Measurements from ENCODE around the gene ACSS1.
A peak's percentile ranks its signal among the peaks of the same experiment; 100 is the strongest.

Gene ACSS1

DNA sequence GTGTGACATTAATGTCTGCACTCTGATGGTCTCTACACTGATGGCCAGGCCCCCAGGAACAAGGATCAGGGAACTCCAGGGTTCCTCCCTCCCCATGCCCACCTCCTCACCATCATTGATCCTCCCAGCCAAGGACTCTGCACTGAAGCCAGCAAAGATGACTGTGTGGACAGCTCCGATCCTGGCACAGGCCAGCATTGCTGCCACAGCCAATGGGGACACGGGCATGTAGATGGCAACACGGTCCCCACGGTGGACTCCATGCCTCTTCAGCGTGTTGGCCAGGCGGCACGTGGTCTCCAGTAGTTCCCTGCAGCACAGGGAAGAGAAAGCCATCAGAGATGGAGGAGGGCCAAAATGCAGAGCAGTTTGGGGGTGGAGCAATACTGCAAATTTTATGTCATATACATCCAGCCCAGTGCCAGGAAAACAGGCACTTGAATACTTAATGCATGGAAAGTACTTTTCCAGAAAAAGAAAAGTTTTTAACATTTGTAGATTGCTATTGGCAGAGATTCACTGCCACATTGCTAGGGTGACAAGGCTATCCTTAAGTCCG lies 27.2 kb downstream of the ACSS1 start:
- DNase-seq (ENCODE audit: low spot score), result no peak

DNA sequence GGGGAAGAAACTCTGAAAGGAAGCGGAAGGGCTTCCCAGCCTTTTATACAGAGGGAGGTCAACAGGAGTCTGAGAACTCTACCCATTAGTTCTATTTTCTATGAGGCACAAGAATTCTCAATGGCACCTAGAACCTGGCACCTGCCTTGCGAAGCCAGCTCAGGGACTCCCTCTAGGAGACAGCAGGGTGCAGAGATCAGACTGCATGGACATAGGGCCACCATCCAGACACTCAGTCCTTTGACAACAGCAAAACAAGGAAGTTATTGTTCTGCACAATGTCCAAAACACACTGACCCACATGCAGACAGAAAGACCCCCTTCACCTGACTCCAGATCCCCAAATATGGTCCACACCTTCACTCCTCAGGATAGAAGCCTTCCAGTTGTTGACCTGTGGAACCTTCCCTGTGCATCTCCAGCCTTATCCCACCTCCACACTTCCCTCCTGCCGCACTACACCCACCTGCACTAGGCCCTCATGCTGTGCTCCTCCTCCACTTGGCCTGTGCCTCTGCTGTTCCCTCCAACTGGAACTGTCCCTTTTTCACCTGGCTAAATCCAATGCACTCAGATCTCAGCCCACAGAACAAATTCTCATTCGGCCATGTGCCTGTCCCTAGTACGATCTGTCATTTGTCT lies 27.8 kb downstream of the ACSS1 start:
- DNase-seq (ENCODE audit: low spot score), result no peak

DNA sequence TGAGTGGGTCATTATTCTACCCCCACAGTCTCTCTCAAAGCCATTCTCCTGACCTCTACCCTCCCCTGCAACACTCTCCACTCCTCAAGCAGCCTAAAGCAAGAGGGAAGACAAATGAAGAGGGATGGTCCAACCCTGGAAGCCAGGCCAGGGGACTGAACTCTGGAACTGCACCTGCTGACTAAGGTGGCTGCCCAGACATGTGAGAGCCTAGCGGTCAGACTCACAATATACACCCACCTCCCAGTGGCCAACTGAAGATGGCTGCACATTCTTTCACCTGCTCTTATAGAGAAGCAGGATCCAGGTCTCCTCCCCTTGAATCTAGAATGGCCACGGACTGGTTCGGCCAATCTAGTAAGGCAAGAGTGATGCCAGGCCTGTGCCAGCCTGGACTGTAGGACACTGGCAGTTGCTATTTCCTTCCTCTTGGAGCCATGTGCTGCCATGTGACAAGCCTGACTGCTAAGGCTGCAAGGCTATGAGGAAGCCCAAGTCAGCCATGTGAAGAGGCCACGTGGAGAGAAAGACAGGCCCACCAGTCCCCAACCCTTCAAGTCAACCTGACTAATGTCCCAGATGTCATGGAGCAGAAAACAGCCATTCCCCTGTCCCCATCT lies 31.8 kb downstream of the ACSS1 start:
- DNase-seq (ENCODE audit: low spot score), result no peak

DNA sequence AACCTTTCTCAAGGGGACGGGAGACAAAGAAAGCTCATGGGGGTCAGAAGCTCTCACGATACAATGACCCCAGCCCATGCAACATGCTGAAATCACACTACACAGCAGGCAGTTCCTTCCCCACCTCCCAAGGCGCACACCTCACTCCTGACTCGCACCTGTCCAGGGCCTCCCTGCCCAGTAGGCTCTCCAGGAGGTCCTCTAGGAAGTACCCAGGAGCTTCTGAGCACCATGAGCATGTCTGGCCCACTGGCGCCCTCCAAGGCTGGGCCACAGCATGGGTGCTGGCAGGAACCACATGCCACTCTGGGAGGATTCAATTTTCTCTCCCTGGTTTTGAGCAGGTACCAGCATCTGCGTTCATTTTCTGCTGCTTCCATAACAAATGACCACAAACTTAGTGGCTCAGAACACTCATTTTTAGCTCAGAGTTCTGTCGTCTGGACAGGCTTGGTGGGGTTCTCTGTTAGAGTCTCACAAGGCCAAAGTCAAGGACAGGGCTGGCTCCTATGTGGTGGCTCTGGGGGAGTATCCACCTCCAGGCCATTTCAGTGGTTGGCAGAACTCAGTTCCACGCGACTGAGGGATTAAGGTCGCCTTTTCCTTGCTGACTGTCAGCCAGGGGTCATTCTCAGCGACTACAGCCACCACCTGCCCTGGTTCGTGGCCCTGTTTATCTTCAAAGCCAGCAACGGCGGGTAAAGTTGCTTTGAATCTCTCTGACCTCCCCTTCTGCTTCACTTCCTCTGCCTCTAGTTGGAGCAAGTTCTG lies 32.7 kb downstream of the ACSS1 start:
- no peak for DNase-seq (ENCODE audit: low spot score)

DNA sequence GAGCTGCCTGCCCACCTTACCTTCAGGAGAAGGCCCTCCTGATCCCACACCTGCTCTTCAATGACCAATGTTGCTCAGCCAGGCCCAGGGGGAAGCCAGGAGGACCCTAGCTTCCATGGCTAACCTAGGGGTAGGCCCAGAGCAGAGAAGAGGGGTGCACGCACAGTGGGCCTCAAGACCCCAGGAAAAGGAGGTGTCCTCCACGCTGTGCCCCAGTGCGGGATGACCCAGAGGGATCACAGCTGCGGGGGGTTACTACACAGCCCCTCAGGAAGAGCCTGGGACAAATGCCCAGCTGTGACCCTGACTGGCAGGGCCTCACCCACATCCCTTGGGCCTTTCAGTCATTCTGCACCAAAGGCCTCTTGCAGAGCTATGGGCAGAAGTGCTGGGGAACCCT lies 33.8 kb downstream of the ACSS1 start:
- no peak for DNase-seq (ENCODE audit: low spot score)

DNA sequence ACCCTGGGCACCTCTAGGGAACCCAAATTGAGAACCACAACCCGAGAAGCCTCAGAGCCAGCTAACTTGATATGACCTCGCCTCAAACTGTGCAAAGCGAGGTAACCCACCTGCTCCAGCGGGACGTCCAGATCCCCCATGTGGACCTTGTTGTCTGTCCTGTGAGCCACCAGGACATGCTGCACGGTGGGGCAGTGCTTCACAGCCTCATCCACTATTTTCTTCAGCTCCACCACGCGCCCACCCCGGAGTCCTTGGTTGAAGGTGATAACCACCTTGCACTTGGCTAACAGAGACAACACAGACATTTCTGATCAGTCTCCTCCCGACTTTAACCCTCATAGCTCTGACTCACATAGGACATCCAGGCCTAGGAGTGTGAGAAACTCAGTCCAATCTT lies 34.6 kb downstream of the ACSS1 start:
- peak; percentile 62 for DNase-seq (ENCODE audit: low spot score)

DNA sequence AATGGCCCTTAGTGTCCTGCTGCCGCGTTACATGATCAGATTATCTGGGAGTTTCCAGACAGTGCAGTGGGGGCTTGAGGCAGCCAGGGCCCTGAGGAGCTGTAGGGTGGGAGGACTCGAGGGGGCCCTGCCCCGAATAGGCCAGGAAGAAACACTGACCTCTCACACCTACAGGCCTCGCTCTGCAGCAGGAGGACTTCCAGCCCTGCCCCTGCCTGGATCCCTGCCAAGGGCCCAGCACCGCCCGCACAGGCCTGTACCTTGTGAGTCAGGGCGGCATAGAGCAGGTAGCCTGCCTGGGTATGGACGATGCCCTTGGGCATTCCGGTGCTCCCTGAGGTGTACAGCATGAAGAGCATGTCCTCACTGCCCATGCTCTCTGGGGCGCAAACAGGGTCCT lies 35.3 kb downstream of the ACSS1 start:
- DNase-seq (ENCODE audit: low spot score), result peak; percentile 65

DNA sequence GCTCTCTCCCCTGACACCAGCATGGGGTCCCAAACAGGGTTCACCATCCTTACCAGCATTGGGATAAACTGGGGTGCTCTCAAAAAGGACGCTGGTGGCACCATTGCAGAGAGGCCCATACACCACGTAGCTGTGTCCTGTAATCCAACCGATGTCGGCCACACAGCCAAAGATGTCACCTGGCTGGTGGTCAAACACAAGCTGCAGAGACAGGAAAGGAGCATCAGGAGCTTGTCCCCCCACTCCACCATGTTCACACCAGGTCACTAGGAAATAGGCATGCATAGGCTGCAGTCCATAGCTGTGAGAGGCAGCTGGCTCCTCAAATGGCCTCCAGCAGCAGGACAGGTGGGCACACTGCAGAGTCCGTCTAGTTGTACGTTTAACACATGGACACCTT lies 36.6 kb downstream of the ACSS1 start:
- no peak for DNase-seq (ENCODE audit: low spot score)

DNA sequence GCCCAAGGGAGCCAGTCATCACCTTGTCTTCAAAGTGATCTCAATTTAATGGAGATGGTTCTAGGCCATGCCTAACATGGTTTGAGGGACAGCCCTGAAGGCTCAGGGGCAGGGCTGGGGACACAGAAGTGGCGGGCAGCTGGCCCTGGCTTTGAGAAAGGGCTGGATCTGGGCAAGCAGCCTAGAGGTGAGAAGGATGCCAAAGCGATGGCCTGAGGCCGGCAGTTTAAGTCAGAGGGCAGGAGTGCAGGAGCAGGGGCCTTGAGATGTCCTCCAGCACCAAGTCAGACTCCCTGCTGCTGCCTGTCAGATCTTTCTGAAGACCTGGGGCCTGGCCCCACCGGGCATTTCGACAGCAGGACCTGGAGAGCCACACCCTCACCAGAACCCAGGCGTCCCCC lies 37.0 kb downstream of the ACSS1 start:
- no peak for DNase-seq (ENCODE audit: low spot score)

DNA sequence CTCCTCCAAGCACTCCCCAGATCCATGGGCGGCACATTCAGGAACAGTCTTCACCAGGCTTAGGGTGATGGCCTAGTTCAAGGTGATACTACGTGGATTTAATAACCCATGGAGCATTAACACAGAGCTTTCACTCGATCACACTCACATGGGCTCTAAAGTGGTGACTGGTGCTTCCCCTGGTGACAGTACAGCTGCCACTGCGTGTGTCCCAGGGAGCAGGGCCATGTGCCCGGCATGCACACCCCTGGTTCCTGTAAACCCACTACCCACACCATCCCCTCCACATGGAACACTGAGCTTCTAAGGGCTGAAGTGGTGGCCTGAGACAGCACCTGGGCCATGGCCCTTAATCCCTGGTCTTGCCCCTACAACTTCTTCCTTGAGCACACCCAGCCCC lies 37.6 kb downstream of the ACSS1 start:
- DNase-seq (ENCODE audit: low spot score), result no peak

DNA sequence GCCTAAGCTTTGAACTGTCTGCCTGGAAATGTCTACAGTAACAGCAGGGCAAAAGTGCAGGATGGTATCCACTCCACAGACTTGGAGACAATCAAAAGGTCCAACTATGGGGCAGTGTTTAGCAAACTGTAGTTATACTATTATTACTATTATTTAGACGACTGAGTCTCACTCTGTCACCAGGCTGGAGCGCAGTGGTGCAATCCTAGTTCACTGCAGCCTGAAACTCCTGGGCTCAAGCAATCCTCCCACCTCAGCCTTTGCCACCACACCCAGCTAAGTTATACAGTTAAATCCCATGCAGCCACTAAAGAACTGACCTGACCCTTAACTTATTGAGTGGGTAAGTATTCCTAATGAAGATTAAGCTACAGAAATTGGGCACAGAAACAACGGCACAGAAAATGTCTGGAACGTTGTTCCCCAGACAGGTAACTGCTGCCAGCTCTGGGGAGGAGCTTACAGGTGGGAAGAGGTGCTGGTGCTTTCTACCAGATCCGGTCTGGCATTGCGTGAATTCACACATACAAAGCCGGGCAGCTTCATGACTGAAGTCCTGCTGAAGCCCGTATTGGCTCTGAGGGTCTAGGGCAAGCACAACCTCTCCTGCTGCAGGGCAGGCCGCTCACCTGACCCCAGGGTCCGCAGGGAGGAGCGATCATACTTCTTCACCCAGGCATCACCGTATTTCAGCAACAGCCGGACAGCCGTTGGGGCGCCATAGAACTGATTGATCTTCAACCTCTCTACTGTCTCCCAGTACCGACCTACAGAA lies 38.4 kb downstream of the ACSS1 start:
- DNase-seq (ENCODE audit: low spot score), result no peak

DNA sequence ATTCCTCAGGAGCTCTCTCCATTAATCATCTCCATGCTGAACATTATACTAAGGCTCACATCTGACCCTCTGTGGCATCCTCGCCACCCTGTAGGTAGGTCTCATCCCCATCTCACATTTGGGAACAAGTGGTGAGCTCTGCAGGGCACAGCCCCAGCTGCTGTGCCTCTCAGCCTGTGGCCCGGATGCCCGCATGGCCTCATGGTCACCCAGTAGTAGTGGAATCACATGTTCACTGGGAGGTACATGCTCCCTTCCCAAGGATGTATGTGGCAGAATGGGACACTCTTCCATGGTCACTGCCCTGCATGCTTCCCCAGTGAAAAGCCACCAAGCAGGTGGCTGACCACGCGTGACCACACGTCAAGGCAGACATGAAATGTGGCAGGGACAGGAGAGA lies 39.1 kb downstream of the ACSS1 start:
- no peak for DNase-seq (ENCODE audit: low spot score)

DNA sequence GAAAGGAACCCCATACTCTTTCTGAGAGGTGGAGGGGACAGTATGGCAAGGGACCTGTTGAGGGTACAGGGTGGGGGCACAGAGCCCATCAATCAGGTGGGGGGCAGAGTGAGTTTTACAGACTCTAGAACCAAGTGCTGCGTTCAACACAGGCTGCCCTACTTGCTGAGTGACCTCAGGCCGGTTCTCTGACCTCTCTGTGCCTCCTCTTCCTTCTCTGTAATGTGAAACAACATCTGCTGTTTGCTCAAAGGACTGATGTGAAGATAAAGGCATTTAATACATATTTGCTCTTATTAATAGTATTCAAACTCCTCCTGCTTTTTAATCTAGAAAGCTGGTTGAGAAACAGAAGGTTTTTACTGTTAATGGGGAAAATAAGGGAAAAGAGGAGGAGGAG lies 39.5 kb downstream of the ACSS1 start:
- no peak for DNase-seq (ENCODE audit: low spot score)

DNA sequence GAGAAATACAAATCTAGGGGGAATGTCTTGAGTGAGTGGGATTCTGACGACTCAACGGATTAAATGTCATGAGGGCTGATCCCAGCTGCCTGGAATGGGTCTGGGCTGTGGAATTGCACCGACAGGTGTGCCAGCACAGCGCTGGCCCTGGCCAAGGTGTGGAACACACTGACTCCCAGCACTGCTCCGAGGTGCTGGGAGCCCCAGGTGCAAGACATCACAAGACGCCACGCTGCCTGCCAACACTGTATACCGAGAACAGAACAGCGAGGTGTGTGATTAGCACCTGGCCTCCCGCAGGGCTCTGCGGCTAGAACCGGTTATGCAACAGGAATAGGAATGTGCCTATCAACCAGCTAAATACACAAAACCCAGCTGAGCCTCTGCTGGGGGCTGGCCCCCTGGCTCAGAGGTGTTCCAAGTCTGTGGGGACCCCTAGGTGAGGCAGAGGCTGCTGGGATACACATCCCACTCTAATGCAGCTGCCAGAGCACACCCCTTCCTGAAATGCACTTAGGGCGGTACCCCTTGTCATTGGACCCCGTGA lies 40.6 kb downstream of the ACSS1 start:
- no peak for DNase-seq (ENCODE audit: low spot score)

DNA sequence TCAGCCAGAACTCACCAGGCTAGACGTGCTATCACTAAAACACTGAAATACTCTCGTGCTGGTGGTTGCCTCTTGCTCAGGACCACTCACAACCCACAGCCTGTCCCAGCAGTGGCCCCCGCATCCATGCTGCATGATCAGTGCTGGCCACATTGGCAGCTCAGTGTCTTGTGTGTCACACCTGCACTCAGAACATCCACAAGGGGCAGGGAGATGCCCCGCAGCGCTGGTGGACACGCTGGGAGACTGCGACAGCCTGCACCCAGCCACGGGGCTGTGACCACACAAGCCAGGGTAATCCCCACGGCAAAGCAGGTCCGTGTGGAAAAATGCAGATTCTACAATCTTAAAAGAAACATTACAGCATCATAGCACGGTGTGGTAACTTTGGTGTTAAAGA lies 41.5 kb downstream of the ACSS1 start:
- no peak for DNase-seq (ENCODE audit: low spot score)

DNA sequence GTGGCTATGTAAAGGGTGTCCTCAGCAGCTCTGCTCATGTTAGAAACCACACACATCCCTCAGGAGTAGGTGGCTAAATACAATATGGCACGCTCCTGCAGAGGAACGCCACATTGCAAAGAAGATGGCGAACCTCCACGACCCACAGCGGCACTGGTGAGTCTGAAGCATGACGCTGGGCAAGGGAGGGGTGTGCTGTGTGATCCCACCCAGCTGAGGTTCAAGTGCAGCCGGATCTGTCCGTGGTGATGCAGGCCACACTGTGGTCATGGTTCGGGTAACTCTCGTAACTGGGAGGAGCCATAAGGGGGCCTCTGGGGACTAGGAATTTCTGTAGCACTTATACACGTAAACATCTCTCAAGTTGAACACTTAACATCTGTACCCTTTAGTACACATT lies 42.0 kb downstream of the ACSS1 start:
- DNase-seq (ENCODE audit: low spot score), result no peak

DNA sequence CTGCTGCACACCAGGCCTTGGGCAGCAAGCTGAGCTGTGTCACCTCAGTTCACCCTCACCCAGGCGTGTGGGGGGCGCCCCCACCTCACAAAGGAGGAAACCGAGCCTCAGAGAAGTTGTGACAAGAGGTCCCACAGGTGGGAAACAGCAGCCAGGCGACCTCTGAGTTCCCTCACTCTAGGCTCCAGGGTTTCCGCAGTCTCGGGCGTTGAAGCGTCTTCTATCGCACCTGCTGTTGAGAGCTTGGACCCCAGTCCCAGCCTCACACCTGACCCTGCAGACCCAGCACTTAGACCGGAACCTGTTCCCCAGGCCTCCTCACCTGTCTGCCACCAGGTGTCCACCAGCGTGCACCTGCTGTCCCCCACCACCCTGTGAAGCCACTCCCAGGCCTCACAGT lies 43.1 kb downstream of the ACSS1 start:
- no peak for DNase-seq (ENCODE audit: low spot score)

DNA sequence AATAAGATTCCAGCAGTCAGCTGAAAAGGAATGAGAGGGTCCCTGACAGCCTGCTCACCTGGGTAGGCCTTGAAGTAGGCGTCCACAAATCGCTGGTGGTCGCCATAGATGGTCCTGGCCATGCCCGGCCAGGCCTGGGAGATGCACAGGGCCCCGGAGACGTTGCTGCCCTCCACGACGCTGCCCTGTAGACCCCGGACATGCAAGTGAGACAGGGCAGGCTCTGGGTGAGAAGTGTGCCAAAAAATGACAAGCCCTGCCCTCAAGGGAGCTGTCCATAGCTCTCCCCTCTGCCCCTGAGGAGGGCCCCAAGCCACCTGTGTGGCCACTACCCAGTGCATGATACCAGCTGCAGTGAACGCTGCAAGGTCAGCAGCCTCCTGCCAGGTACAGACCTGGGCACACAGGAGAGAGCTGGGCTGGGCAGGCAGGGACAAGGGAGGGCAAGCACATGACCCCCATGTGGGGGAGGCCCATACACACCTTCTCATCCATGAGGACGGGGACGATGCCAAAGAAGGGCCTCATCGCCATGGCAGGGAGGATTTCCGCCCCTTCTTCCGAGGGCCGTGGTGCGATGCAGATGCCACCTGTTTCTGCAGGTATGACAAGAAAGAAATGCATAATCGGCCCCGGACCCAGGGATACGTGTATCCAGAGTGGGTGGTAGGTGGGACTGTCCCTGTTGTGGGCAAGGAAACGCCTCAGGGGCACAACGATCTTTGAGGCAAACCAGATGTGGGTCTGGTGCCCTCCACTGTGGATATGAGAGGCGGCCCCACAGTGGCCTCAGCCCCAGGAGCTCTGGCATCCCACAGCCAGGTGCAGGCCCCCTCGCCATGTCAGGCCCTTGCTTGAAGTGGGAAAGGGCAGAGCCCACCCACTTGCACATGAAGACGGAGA lies 44.2 kb downstream of the ACSS1 start:
- no peak for DNase-seq (ENCODE audit: low spot score)

DNA sequence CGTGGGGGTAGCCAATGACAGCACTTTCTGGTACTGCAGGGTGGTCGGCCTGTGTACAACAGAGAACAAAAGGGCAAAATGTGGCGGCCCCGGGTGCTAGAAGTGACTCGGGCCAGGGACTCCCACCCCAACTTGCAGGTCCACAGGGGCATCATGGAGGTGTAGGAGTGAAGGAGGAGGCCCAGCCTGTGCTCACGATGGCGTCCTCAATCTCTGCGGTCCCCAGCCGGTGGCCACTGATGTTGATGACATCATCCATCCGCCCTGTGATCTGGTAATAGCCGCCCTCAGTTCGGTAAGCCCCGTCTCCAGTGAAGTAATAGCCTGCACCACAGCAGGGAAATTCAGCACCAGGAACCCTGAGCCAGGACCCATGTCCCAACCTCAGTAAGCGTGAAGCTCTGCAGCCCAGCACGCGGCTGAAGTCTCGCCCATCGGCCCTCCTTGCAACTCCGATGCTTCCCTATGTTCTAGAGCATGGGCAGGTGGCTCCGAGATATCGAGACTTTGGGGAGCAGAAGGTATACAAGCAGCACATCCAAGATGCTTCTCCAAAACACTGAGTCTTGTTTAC lies 45.2 kb downstream of the ACSS1 start:
- no peak for DNase-seq (ENCODE audit: low spot score)

DNA sequence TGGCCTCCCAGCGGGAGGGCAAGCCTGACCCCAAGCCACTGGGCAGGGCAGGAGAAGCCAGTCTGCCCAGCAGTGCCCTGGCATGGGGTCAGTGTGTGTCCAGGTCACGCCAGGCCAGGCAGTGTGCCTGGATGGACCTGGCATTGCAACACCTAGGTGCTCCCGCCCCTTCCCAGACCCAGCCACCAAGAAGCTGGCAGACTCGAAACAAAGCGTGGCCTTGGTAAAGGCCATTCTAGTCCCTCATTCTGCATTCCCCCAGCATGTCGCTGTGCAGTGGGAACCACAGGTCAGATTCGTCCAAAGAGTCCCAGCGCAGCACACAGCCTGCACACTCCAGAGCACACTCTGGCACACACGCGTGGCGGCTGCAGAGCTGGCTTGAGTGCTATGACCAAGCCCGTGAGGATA lies 46.1 kb downstream of the ACSS1 start:
- no peak for DNase-seq (ENCODE audit: low spot score)

DNA sequence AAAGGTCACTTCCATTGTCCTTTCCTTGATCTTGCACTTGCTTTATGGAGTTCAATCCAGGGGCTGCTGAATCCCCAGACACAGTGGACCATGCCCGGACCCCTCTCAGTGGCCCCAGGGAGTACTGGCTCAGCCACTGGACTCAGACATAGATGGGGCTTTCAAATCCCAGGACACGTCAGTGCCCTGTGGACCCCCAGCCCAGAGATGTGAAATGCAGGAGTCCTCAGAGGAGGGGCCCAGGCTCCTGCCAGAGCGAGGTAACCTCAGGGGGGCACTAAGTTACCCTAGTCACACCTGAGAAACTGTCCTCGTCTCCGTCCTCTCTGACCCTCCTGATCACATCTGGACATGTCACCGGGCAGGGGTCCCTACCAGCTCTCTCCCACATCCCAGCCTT lies 46.7 kb downstream of the ACSS1 start:
- no peak for DNase-seq (ENCODE audit: low spot score)
